Uterus (tissue), 2 donors: ENCODE data around the gene COA8.

ENCODE experiments used
- CTCF ChIP-seq, 4 experiments: fragments of 200-600 bp in 2 of 4; fragments of 450-650 bp in 2 of 4; sonication (generic) in 2 of 4; IDR thresholded peaks; one replicate each; pipeline ENCODE4 v1.5.1; 2016 to 2019; ENCODE audit warnings: antibody characterized with exemption in 4 of 4, mild to moderate bottlenecking in 2 of 4, moderate library complexity in 1 of 4
- POLR2A ChIP-seq, 2 donors: fragments of 450-650 bp; IDR thresholded peaks; one replicate each; pipeline ENCODE4 v1.6.1; 2016; ENCODE audit warnings: antibody characterized with exemption in 2 of 2, mild to moderate bottlenecking in 1 of 2, moderate library complexity in 1 of 2

GRCh38 chr14:103545219-103545914 is 17.4 kb upstream of the COA8 start:
- TF ChIP-seq CTCF (IDR thresholded peaks at IDR 0.05) (no peak), POLR2A (IDR thresholded peaks at IDR 0.05) (no peak)
